T-helper 1 cell (primary cell): ENCODE results near the gene KIF20B.
"Not testable (repeated sequence)": the region's sequence is repeated elsewhere in the genome, so short reads cannot be mapped to it uniquely, and the experiment has no call there.

Experiments used
- DNase-seq, 5 donors: peaks; one replicate each; pipeline ENCODE4 v3.0.0-alpha.2; 2012 to 2020

The KIF20B gene

DNA sequence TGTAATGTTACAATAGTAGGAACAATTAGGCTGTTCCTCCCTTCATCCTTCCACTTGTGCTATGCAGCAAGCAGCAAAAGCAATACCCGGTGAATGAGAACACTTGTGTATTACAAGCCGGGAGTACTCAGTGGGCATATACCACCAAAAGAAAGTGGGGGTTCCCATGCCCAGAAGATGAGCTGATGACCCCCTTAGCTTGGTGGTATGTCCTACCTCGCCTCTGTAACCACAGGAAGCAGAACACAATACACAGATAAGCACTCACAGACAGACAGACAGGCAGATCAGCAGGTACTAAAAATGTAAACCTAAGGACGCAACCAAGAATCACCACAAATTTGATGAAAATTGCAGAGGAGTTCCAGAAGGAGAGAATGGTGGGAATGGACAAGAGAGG lies 15.5 kb upstream of the KIF20B start:
- DNase-seq, result no peak

DNA sequence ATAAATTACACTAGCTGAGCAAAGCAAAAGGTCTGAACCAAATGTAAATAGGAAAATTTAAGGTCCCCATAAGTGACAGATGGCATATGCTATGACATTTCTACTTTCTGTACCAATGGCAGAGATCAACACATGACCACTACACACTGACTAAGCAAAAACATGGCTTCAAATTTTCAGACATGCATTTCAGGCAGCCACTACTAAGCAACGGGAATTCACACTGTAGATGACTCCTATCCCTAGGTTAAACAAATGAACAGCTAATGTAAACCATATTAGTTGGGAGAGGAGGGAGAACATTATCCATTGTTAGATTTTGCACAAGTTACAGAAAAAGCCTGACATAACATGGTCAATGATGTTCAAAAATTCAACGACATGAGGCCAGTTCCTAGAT lies 11.4 kb upstream of the KIF20B start:
- no peak for DNase-seq

DNA sequence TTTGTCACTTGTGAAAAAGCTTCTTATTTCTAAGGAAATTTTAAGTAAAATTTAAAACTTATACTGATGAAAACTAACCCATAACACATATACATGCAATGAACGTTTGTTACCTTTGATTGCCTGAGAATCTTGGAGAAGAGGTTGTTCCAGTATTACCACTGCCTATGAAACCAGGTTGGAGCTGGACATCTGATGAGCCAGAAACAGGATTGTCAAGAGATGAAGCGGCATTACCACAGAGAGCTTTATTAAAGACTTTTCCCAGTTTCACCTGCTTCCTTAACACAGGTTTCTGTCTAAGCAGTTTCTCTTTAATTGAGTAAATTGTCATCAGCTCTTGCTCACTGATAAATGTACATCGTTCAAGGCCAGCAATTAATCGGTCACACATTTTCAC lies 9.0 kb upstream of the KIF20B start:
- DNase-seq, result no peak

DNA sequence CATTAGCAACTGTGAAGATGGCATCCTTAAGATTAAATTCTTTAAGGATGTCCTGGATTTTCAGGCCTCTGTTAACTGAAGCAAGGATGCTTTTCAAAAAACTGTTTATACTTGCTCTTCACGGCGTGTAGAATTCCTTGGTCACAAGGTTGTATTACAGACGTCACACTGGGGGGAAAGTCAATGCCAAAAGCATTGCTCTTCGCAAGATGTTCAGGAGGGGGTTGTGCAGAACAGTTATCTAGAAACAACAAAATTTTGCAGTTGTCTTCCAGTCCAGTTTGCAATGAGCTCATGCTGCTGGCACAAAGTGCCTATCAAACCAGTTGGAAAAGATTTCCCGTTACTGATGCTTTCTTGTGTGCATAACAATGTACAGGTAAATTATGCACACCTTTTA lies 8.2 kb upstream of the KIF20B start:
- no peak for DNase-seq

DNA sequence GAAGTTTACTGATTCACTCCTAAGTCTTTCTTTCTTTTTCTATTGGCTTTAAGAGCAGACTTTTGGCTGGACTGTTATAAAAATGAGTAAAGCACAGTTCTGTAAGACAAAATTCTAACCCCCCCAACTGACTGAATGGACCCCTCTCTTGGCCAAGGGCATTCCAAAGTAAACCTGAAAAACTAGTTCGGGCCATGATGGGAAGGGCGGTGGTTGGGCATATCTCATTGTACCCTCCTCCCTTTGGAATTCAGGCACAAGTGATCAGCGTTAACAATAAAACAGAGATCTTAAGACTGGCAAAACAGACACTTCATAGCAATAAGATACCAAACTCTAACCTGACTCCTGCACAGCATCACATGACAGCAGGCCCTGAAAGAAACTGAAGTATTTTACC lies 6.1 kb upstream of the KIF20B start:
- DNase-seq, result no peak

DNA sequence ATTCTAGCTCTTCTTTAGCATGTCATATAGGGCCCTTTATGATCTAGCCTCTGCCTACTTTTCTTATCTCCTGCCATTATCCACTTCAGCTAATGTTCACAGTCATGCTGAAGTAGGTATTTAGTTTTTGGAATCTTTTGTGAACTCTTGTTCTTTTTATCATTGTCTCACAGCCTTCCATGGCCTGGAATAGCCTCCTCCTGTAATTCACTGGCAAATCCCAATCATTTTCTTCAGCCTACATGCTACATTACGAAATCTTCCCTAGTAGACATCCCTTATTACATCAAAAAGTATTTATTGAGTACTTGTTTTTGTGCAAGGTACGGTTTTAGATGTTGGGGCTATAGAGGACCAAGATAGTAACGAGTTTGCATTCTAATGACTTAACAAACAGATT lies 3.4 kb upstream of the KIF20B start:
- DNase-seq, result no peak

DNA sequence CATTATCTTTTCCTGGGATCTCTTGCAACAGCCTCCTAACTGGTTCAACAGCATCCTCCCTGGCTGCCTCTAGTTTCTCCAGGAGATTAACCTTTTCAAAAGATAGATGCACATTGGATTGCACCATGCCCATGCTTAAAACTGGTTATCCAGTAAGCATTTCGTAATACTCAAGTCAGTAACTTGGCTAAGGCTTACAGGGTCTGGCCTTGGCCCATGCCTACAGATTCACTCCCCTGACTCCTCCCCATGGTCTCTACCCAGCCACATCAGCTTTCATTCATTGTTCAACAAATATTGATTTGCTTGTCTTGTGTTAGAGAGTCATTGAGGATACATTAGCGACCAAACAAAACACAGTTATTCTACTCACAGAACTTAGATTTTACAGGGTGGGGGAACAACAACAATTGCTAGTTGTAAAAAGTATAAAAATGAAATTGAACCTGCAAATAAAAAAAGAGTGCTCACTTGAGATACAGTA lies 1.8 kb upstream of the KIF20B start:
- no peak for DNase-seq

DNA sequence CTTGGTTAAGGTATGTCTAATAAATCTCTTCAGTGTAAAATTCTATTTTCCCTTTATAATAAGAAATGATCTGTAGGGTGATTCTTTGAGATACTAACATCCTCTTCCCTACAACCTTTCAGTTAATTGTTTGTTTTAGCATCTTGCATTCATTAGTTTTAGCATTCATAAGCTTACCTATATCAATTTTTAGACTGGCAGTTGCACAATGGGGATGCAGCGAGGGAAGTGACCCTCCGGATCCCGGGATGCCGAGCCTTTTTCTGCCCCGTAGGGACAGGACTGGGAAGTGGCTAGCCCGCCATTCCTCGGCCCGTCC lies 508 bp upstream of the KIF20B start:
- DNase-seq, result no peak

DNA sequence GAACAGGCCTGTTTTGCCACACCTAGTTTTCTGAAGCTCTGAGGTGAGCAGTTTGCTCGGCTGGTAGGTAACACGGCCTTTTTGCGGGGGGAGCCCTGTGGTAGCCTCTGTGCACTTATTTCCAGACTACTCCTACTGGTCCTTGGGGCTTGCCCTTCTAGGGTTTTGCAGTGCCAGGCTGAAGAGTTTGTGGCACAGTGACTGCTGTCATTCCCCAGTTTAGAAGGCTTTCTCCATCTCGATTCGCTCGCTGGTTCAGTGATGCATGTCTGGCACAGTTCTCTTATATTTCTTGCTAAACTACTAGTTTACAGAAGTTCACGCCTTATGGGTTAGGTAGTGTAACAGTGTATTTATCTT lies 711 bp downstream of the KIF20B start:
- peak in 2 of 5 donors; percentile 6 to 36 for DNase-seq

DNA sequence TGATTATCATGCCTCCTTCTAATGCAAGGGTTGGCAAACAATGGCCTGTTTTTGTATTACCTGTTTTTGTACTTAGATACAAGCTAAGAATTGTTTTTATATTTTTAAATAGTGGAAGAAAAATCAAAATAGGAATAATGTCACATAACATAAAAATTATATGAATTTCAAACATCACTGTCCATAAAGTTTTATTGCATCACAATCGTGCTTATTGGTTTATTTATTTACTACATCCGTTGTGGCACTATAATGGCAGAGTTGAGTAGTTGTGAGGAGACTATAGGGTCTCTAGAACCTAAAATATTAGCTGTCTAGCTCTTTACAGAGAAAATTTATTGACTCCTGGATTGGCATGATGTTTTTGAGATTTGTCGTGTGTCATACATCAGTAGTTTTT lies 4.1 kb downstream of the KIF20B start:
- DNase-seq, result no peak

DNA sequence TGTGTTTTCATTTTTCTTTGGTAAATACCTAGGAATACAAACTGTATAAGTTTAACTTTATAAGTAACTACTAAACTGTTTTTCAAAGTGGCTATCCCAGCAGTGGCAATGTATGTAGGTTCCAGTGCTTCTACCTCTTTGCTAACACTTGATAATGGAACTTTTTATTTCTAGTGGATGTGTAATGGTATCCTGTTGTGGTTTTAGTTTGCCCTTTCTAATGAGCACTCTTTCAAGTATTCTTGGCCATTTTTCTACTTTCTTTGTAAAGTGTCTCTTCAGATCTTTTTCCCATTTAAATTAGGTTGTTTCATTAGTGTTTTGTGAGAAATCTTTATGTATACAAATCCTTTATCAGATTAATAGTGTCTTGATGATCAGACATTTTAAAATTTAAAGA lies 4.6 kb downstream of the KIF20B start:
- DNase-seq, result no peak

DNA sequence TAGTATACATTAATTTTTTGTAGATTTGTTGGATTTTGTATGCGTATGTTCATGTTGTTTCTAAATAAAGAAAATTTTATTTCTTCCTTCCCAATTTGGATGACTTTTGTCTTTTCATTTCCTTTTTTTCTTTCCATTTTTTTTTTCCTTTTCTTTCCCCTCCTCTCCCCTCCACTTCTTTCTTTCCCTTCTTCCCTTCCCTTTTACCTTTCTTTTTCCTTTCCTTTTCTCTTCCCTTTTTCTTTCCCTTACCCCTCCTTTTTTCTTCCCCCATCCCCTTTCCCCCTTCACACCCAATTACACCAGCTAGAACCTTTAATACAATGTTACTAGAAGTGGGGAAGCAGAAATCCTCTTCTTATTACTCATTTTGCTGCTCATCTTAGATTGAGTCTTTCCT lies 6.0 kb downstream of the KIF20B start:
- no peak for DNase-seq

DNA sequence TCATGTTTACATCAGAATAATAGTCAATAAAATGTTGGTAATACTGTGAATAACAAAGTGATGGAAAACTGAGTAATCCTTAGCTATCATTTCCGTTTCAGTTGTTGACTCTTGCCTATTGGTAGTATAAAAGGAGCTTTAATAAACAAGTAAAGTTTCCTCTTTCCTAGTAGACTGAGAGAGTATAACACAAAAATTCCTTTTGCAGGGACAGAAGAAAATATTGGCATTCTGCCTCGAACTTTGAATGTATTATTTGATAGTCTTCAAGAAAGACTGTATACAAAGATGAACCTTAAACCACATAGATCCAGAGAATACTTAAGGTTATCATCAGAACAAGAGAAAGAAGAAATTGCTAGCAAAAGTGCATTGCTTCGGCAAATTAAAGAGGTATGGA lies 9.4 kb downstream of the KIF20B start:
- no peak for DNase-seq

DNA sequence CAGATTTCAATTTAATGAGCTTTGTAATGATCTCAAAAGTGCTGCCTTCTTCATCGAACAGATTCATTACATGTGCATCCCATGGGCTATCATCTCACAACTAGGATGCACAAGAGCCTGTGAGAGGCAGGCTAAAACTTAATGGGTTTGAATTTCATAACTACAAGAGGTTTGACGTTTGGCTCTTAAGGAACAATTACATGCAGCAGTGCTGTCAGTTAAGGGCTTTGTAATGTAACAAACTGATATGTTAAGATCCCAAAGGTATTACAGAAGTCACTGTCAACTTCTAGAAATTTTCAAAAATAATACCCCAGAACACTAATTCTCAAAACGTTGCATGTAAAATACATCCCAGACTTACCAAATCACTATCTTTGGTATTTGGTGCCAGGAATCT lies 33.2 kb downstream of the KIF20B start:
- DNase-seq, result no peak

DNA sequence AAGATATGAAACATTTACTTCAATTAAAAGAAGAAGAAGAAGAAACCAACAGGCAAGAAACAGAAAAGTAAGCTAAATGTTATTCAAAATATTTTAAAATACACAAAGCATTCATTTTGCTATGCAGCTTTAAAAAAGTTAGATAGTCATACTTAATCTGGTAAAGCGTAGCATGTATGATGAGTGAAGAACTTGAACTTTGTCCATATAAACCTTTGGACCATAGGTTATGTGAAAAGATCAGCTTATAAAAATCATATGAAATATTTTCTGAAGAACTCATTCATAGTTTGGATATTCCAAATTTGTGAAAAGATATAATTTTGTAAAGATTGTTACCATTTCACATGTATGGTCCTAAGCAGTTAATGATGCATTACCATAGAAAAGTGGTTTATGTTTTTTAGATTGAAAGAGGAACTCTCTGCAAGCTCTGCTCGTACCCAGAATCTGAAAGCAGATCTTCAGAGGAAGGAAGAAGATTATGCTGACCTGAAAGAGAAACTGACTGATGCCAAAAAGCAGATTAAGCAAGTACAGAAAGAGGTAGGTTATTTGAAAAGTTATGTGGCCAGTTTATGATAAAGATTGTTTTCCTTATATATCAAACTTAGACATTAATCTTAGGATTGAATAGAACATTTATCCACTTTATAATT lies 37.3 kb downstream of the KIF20B start:
- DNase-seq, result peak in 1 of 5 donors; percentile 56

DNA sequence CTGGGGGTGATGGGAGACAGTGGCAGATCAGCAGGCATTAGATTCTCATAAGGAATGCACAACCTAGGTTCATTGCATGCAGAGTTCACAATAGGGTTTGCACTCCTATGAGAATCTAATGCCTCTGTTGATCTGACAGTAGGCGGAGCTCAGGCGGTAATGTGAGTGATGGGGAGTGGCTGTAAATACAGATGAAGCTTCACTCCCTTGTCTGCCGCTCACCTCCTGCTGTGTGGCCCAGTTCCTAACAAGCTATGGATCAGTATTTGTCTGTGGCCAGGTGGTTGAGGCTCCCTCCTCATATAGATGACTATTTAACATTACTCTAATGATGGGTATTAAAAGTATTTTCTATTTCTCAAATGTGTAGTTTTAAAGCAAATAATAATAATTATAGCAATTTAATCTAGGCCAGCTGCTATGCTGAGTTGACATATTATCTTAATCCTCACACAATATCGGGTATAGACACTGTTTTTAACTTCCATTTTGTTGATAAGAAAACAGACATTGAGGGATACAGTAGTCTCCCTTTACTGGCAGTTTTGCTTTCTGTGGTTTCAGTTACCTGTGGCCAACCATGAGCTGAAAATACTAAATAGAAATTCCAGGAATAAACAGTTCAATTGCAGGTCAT lies 39.9 kb downstream of the KIF20B start:
- no peak for DNase-seq

DNA sequence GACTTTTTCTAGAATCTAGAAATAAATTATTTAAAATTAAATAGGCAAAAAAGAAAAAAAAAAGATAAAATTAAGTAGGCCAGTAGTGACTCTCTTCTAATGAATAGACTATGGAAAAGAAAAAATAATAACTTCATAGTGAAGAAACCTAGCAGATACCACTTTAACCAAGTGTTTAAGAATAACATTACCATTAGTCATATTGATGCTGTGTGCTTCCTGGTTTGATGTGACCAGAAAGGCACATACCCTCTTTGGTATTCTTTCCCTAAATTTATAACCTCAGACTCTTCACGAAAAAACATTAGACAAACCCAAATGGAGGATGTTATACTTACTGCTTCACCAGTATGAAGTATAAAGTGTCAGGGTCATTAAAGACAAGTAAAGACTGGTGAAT lies 42.6 kb downstream of the KIF20B start:
- DNase-seq, result no peak

DNA sequence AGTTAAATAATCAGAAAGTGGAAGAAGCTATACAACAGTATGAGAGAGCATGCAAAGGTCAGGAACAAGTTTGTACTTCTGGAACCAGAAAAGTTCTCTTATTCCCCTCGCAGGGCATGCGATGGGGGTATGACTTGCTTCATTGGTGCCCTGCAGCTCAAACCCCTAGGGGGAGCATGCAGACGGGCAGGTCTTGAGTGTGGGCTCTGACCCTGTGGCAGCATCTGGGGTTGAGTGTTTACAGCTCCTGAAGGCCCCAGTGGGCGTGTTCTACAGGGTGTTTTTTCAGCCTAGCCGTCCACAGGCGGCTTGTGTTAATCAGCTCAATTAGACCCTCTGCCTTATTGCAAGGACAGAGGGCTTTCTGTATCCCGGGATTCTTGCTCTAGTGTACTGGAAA lies 44.5 kb downstream of the KIF20B start:
- DNase-seq, result no peak

DNA sequence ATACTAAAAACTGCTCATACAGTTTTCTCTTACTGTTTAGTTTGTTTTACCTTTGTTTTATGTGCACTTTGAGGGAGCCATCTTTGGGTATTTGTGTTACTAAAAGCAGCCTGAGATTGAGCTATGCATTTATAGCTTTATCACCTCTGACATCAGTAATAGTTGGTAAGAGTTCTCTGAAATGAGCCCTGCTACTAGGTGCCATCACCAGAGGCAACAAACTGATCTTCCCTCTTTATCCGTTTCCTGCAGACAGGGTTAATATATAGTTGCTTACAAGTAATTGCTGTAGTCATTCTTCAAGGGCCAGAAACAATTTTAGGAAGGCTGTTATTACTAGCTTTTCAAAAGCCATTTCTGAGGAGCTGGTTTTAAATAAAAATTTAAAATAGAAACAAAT lies 49.1 kb downstream of the KIF20B start:
- no peak for DNase-seq

DNA sequence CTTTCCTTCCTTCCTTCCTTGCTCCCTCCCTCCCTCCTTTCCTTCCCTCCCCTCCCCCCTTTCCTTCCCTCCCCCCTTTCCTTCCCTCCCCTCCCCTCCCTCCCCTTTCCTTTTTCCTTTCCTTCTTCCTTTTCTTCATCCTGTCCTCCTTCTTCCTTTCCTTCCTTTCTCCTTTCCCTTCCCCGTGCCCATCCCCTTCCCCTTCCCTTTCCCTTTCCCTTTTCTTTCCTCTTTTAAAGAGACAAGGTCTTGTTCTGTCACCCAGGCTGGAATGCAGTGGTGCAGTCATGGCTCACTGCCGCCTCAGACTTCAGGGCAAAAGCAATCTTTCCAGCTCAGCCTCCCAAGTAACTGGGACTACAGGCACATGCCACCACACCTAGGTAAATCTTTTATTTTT lies 54.0 kb downstream of the KIF20B start:
- DNase-seq, result no peak

DNA sequence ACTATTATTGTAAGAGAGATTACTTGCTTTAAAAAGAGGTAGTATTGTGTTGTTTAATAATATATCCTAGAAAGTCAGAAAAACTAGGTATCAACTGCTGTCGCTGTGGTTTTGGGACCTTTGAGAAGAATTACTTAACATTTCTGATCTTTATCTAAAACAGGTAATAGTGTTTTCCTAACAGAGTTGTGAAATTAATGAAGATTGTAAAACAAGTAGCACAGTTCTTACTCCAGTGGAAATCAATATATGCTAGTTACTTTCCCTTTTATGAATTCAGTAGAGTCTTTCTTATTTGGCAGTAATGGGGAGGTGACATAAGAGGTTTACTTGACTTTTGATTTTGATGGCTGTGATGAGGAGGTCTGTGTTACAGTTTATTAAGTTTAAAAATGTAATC lies 58.1 kb downstream of the KIF20B start:
- DNase-seq, result no peak

DNA sequence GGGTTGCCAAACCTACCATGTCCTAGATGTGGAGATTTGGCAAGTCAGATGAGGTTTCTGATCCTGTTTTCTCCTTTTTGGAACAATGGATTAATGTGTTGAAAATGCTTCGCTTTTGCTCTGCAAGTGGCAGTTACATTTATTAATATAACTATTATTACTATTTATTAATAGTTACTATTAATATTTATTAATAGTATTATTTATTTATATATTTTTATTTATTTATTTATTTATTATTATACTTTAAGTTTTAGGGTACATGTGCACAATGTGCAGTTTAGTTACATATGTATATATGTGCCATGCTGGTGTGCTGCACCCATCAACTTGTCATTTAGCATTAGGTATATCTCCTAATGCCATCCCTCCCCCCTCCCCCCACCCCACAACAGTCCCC lies 62.3 kb downstream of the KIF20B start:
- DNase-seq, result not testable (repeated sequence)

DNA sequence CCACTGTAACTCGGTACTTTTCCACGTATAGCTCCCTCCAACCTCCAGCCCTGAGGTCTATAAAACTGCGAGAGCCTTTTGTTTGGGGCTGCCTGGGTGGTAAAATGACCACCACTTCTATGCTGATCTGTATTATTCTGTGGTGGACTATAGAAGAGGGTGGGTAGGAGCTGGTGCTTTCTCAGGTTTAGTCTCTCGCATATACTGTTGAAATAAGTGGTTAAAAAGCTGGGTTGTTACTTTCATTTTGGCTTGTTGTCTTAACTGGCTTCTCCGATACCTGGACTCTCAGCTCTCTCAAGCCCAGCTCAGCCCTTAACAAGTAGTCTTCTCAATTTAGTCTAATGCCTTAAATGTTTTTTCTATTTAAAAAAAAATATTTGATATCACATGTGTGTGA lies 70.3 kb downstream of the KIF20B start:
- no peak for DNase-seq

DNA sequence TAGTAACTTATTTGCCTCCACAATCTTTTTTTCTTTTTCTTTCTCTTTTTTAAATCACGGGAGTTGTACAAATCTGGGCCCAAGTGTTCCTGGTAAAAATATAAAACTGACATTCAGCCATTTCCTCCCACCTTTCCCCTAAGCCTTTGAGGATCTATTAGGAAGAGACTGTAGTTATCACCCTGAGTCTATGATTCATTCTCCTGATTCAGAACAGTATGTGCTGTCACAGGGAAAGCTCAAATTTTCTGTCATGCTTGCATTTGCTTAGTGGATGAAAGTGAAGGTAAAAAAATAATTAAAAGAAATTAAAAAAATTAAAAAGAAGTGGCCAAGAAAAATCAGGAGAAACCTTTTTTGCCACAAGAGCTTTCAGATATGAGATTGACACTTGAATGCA lies 71.7 kb downstream of the KIF20B start:
- no peak for DNase-seq

DNA sequence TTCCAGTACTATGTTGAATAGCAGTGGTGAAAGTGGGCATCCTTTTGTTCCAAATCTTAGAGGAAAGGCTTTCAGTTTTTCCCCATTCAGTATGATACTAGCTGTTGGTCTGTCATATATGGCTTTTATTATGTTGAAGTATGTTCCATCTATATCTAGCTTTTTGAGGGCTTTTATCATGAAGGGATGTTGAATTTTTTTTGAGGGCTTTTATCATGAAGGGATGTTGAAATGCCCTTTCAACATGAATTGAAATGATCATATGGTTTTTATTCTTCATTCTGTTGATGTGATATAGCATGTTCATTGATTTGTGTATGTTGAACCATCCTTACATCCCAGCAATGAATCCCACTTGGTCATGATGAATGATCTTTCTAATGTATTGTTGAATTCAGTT lies 75.3 kb downstream of the KIF20B start:
- DNase-seq, result no peak
